ENCODE results near the gene NXPH3.

Gene NXPH3

DNA sequence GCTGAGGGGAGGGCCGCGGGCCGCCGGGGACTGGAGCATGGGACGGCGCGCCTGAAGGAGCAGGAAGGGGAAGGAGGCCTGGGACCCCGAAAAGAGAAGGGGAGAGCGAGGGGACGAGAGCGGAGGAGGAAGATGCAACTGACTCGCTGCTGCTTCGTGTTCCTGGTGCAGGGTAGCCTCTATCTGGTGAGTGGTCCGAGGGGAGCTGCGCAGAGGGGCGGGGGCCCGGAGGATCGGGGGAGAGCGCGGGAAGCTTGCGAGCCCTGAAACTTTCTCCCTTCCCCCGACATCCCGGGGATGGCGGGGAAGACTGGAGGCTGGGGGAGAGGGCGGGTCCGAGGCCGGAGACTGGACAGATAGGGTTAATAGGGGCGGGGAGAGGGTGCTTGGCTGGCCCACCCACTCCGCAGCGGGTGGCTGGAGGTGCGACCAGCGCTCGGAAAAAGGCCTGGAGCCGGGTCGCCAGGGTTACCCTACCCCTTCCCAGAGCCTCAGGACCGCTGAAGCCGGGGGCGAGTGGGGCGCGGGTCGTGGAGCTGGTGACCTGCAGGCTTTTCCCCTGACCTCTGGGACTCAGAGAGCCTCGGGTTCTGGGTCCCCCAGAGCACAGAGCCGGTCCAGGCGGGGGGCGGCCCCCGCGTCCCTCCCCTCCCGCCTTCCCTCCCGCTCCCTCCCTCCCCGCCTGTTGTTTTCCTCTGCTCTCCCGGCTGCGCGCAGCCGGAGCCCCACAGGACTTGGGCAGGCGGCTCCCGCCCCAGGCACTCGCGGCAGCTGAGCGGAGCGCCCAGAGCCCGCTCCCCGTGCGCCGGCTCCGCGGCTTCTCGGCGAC lies 631 bp downstream of the NXPH3 start:
- DNase-seq = no peak

DNA sequence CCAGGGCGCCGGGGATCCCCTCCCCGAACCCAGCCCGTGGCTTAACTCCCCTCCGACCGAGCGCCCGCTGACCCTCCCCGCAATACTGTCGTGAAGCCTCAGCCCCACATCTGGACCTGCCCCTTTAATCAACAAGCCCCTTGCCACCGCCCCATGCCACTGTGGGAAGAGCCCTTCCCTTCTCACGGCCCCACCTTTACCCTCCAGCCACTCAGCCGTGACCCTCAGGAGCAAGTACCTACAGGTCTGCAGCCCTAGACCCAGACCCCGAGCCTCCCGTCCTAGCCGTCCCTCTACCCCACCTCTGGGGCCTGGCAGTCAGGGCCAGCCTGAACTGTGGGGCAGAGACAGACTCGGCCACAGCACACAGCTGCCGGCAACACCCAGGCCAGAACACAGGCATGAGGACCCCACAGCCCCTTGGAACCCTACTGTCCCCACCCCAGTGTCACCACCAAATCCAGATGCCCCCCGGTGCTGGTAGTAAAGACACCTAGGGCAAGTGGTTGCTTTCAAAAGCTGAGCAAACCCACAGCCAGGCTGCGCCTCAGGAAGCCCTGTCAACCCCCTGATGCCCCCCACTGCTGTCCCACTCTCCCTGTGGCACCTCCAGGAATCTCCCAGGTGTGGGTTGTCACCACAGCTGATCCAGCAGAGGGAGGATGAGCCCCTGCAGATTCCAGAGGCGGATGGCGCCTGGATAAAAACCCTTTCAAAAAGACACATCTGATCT lies 1.4 kb downstream of the NXPH3 start:
- DNase-seq = no peak

DNA sequence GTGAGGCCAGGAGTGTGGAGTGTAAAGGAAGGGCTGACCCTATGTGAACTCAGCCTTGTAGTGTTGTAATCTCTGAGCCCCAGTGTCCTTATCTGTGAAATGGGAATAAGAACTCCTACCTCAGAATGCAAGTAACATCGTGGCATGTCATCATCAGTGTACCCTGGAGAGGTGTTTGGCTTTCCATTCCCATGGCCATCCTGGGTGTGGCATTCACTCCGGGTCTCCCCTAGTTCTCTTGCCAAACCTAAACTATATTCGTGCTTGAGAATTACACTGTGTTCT lies 1.9 kb downstream of the NXPH3 start:
- DNase-seq = no peak

DNA sequence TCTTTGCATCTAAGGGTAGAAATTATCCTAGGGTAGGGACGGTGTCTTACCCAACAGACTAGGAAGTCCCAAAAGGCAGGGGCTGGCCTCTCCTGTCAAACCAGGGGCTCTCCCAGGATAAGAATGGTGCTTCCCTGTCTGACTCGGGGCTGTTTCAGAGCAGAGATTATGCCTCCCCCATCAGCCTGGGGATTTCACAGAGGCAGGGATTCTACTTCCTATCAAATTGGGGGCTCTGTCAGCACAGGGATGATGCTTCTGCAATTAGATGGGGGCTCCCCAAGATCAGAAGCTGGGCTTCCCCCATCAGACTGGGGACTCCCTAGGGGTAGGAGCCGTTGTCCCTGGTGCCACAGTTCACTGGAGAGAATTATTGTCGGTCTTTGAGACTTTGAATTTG lies 2.3 kb downstream of the NXPH3 start:
- no peak for DNase-seq

DNA sequence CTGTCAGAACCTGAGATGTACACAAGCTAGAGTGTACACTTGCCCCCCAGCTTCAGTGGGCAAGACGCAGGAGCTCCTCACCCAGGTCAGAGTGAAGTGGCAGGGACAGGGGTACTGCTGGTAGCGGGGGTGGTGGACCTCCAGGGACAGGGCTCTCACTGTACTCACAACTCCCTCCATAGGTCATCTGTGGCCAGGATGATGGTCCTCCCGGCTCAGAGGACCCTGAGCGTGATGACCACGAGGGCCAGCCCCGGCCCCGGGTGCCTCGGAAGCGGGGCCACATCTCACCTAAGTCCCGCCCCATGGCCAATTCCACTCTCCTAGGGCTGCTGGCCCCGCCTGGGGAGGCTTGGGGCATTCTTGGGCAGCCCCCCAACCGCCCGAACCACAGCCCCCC lies 2.7 kb downstream of the NXPH3 start:
- DNase-seq = no peak

DNA sequence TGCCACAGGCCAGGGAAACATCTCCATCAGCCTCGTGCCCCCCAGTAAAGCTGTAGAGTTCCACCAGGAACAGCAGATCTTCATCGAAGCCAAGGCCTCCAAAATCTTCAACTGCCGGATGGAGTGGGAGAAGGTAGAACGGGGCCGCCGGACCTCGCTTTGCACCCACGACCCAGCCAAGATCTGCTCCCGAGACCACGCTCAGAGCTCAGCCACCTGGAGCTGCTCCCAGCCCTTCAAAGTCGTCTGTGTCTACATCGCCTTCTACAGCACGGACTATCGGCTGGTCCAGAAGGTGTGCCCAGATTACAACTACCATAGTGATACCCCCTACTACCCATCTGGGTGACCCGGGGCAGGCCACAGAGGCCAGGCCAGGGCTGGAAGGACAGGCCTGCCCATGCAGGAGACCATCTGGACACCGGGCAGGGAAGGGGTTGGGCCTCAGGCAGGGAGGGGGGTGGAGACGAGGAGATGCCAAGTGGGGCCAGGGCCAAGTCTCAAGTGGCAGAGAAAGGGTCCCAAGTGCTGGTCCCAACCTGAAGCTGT lies 3.4 kb downstream of the NXPH3 start:
- no peak for DNase-seq

DNA sequence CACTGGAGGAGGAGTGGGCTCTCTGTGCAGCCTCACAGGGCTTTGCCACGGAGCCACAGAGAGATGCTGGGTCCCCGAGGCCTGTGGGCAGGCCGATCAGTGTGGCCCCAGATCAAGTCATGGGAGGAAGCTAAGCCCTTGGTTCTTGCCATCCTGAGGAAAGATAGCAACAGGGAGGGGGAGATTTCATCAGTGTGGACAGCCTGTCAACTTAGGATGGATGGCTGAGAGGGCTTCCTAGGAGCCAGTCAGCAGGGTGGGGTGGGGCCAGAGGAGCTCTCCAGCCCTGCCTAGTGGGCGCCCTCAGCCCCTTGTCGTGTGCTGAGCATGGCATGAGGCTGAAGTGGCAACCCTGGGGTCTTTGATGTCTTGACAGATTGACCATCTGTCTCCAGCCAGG lies 3.9 kb downstream of the NXPH3 start:
- no peak for DNase-seq

DNA sequence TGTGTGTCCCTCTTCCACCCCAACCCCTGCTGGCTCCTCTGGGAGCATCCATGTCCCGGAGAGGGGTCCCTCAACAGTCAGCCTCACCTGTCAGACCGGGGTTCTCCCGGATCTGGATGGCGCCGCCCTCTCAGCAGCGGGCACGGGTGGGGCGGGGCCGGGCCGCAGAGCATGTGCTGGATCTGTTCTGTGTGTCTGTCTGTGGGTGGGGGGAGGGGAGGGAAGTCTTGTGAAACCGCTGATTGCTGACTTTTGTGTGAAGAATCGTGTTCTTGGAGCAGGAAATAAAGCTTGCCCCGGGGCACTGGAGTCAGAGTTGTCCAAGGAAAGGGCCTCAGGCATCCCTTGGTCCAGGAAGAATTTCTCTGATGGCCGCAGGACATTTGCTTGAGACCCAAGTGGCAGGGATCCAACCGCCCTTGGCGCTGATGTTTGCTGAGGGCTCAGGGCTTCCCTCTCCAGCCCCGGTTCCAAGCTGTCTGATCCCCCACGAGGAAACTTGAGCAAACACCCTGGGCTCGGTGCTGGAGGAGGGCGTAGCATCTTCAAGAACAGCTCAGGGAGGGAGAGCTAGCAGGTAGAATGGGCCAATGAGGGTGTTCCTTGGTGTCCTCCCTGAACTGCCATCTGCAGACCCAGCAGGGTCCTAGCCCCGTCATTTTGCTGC lies 4.5 kb downstream of the NXPH3 start:
- no peak for DNase-seq

DNA sequence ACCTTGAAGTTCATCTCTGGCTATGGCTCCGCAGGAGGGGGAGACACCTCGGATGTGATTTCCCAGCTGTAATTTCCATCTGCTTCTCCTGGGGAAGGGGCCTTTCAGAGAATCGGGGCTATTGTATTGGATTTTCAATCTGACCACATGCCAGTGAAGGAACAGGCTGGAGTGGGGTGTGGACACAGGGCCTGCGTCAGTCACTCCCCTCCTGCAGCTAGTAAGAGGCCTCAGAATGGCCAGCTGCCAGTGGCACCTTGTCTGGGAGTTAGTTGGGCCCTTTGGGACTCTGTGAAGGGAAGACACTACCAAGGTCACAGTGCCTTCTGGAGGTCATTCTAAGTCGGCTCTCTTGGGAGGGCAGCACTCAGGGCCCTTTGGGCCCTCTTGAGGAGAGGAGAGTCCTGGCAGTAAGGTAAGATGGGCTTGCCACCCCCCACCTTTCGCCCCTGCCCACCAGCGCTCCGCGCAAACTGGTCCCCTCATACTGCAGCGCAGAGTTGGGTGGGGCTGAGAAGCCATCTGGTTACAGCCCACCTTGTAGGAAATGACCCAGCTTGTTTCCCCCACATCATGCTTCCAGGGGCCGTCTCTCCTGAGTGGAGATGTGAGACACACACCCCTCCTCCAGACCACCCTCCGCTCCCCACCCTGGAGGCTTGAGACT lies 5.4 kb downstream of the NXPH3 start:
- no peak for DNase-seq

DNA sequence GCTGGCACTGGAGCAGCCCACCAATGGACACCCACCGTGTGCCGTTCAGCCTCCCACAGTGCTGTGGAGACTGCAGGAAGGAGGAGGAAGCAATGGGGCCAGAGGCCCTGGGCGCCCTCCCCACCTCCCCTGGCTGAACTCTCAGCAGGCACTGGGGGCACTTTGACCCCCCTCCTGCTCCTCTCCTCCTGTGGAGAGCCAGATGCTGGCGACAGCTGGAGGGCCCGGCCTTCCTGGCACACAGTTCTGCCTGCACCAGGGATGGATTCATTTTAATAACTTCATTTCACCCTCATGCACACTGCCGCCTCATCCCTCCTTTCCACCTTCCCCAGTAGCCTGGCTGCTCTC lies 6.0 kb downstream of the NXPH3 start:
- DNase-seq = no peak

DNA sequence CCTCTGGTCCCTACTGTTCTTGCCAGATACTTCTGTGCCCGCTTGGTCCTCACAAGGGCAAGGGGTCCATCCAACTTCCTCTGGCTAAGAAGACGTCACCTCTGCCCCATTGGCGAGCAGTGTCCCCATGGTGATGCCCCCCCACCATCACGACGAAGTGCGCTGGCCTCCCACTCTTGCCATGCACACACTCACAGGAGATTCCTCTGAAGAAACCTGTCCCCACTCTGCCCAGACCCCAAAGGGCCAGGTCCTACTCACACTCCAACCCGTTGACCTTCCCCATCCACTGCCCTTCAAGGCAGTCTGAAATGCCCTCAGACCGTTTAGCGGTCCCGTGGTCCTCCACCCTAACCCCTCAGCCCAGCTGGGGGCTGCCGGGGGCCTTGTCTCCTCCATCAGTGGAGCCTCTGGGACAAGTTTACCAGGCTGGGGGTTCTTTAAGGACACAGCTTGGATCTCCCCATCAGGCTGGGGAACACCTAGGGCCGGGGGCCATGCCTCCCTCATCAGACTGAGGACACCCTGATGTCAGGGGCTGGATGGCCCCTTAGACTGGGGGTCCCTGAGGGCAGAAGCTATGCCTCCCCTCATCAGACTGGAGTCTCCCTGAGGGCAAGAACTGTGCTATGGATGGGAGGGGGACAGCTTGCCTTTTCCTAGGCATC lies 6.5 kb downstream of the NXPH3 start:
- no peak for DNase-seq

DNA sequence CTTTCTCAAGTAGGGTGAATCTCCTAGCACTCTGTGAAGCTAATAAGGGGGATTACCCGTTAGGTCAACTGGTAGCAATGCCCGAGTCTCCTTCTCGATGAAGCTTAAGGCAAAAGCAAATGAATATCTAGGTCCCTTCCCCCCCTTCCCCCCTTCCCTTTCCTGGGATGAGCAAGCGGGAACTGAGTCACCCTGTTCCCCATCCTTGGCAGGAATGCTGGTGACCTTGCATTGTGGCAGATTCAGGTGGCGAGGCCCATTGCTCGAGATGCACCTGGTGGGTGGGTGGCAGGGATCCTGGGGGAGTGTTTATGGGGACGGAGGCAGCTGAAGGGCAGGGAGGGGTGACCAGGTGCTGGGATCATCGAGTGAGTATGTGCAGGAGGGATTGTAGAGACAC lies 7.1 kb downstream of the NXPH3 start:
- DNase-seq = no peak

DNA sequence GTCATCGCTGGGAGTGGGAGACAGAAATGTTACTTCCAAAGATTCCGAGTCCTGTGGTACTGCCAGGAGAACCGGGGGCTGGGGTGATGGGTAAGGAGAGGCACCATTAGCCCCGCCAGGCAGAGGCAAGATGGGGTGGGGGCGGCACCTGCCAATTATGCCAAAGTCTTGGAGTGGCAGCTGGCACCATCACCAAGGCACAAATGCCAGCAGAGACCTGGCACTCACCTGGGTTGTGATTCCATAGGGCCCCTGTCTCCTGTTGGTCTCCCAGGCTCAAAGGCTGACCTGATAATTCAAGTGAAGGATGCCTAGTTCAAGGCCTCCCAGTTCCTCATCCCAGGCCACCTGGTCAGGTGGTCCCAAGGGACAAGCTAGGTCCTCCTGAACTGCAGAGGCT lies 7.6 kb downstream of the NXPH3 start:
- no peak for DNase-seq

DNA sequence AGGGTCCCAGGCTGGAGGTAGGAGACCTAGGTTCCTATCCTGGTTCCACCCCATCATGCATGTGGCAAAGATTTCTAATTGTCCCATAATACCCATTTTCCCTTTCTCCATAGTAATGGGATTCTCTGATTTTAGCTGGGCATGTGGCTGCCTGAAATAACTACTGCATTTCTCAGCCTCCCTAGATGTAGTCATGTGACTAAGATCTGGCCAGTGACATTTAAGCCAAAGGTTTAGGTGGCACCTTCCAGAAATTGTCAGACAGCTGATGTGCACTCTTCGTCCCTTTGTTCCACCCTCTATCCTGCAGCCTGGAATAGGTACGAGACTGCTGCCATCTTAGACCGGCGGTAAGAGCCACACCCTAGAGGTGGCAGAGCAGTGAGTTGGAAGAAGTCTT lies 8.2 kb downstream of the NXPH3 start:
- DNase-seq = no peak

DNA sequence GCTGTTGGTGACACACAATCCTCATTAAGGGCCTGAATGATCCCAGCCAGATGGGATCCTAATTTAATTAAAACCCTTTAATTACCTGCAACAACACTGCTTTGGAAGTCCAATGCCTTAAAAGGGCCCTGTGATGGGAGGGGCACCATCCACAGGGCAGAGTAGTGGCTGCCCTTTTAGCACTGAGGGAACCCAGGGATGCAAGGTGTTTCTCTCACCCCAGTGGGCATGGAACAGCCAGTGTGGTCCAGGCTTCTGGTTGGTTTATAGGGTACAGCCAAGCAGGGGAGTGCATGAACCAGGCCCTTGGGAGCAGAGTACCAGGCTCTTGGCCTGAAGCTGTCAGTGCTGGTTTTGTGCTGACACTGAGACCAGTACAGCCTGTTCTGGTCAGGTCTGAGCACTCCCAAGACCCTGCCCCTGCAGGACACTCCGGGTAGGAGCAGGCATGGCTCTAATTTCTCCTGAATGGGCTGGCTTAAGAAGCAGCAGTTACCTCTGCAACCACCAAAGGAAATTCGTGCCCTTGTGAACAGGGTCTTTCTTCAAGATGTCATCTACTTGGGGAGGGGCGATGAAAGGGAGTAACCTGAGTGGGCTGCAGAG lies 9.9 kb downstream of the NXPH3 start:
- DNase-seq = no peak

DNA sequence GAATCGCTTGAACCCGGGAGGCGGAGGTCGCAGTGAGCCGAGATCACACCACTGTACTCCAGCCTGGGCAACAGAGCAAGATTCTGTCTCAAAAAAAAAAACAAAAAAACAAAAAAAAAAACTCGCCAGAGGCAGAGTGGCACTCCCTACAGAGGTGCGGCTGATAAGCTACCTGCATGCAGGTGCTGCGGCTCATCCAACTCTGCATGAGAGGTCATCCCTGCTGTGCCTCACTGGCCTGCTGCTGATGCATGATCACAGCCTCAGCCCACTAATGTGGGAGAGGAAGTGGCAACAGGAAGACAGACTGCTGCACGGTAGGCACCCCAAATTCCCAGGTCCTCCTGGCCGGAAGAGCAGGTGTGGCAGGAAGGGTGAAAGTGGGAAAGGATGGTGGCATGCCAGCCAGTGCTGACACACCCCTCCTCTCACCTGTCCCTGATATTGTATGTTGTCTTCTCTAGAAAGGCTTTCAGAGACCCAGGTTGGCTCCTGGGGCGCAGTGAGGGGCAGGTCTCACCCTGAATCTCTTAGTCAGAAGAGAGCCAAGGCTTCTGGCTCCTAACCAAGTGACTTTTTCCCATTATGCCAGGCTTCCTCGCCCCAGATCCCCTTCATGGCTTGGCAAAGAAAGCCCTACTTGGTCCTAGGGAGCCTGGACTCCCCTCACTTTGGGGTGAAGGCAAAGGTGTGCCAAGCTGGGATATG lies 11.8 kb downstream of the NXPH3 start:
- DNase-seq = no peak

DNA sequence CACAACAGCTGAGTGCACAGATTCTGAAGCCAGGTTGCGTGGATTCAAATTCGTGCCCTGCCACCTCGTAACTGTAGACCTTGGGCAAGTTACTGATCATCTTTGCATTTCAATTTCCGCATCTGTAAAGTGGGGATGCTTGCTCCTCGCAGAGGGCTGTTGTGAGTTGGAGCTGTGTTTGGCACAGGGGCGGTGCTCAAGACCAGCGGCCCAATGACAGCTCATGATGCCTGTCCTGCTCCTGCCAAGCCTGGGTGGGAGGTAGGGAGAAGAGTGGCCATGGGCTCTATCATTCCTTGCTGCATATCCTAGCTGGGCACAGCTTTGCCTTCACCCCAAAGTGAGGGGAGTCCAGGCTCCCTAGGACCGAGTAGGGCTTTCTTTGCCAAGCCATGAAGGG lies 12.6 kb downstream of the NXPH3 start:
- no peak for DNase-seq

DNA sequence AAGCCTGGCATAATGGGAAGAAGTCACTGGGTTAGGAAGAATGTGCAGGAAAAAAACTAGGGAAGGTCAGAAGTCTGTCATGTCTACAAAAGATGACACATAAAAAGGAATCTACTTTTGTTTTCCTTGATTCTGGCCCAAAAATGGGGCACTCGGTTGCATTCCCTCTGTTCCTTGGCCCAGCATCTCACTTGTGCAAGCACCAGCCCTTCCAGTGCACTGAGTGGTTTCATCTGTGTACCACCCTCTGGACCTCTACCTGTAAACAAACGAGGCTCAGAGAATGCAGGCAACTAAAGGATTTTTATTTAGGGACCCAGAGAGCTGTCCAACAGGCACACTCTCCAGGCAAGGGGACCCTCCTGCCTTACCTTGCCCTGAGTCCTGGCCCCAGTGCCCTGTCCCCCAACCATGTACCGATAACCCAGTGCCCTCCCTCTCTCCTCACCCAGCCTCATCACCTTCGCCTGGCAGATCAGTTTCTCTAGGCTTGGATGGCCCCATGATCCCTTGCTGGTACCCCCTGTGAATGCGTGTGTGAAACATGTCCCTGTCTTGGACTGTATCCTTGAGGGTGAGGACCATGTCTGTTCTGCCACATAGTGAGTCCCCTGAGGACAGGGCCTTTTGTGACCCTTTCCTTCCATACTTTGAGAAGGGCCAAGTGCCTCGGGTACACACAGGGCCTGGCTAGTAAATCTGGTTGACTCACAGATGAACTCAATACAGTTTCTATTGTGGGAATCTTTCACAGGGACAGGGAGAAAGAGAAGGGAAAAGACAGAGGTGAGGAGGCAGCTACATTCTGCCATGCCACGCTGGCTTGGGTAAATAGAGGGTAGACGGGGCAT lies 13.3 kb downstream of the NXPH3 start:
- DNase-seq = no peak

DNA sequence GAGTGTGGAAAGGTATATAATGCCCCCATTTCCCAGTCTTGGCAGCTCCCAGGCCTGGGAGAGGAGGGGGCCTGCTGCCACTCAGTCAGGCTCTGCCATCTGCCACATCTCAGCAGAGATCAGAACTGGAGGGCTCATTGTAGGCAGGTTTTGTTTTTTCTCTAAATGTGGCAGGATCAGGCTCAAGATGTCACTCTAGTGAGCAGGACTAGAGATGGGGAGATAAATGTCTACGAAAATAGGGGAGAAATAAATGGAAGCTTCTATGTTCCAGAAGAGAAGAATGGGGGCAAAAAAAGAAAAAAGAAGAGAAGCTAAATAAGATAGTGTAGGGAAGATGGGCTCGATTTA lies 13.9 kb downstream of the NXPH3 start:
- DNase-seq = no peak

DNA sequence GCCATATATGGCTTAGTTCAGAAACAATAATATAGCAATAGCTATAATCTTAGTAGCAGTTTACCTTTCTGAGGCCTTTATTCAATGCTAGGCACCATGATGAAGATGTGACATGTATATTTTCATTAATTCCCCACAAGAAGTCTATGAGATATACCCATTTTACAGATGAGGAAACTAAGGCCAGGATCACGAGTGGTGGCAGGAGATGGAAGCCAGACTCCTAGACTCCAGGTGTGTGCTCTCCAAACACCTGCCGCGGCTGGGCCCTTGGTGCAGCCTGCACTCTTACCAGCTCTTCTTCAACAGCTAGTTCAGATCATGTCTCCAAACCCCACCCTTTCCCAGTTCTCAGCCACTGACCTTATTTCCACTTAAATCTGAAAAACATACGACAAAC lies 15.2 kb downstream of the NXPH3 start:
- DNase-seq = no peak

DNA sequence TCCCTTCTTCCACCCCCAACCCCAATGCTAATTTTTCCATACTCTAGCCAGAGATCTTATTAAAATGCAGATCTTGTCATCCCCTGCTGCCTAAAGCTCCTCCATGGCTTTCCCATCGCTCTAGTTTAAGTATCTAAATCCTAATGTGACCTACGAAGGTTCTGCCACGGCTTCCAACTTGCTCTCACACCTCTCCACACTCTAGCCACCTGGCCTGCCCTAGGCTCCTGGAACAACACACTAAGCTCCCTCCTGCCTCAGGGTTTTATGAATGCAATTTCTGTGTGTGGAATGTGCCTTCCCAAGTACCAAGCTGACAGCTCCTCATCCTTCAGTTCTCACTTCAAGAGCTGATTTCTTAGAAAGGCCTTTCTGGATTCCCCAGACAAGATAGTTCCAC lies 16.6 kb downstream of the NXPH3 start:
- DNase-seq = no peak

All from effector CD4-positive, alpha-beta T cell (primary cell).